ENCODE results near the gene RGS19. TPM values are rescaled to one million over a fixed set of nuclear protein-coding genes. Genes with fewer than 3 reads are reported as not detected.

Gene RGS19
- total RNA-seq, 1 donor from 2014 or later, result 7.6 TPM

- H3K36me3 Mint-ChIP-seq (ENCODE audit: insufficient read depth), result no peaks in the 10 kb centered on the region
- peaks cover 10% of the 10 kb centered on the region for H3K4me1 Mint-ChIP-seq (ENCODE audit: low read depth)
- TF ChIP-seq CTCF (IDR thresholded peaks at IDR 0.05; ENCODE audit: unreplicated experiment), result peak; percentile 89
- H3K27ac Mint-ChIP-seq, result no peak overlapping the region
- peak; percentile 64 for DNase-seq (ENCODE audit: low spot score, unreplicated experiment)
- peaks cover under 1% of the 10 kb centered on the region for H3K9me3 Mint-ChIP-seq (ENCODE audit: low read depth)
- peak overlapping the region; percentile 68 for H3K4me3 Mint-ChIP-seq (ENCODE audit: low read depth)
- peaks cover 41% of the 10 kb centered on the region for H3K27me3 Mint-ChIP-seq
These were observed 22.7 kb upstream of the RGS19 start for GRCh38 chr20:64101731-64102621.

GRCh38 chr20:64100946-64101688 lies 21.8 kb upstream of the RGS19 start:
- no peak overlapping the region for H3K27ac Mint-ChIP-seq
- no peak for DNase-seq (ENCODE audit: low spot score, unreplicated experiment)
- peaks cover 10% of the 10 kb centered on the region for H3K4me1 Mint-ChIP-seq (ENCODE audit: low read depth)
- H3K27me3 Mint-ChIP-seq, result peaks cover 36% of the 10 kb centered on the region
- no peak for TF ChIP-seq CTCF (IDR thresholded peaks at IDR 0.05; ENCODE audit: unreplicated experiment)
- peak overlapping the region; percentile 24 for H3K4me3 Mint-ChIP-seq (ENCODE audit: low read depth)
- H3K9me3 Mint-ChIP-seq (ENCODE audit: low read depth), result peaks cover 5% of the 10 kb centered on the region
- H3K36me3 Mint-ChIP-seq (ENCODE audit: insufficient read depth), result peaks cover 2% of the 10 kb centered on the region

GRCh38 chr20:64100566-64100888 lies 21.2 kb upstream of the RGS19 start:
- Mint-ChIP-seq H3K27ac (no peak overlapping the region), H3K9me3 (ENCODE audit: low read depth) (peaks cover 5% of the 10 kb centered on the region), H3K4me1 (ENCODE audit: low read depth) (peaks cover 10% of the 10 kb centered on the region), H3K27me3 (peaks cover 31% of the 10 kb centered on the region), H3K4me3 (ENCODE audit: low read depth) (no peak overlapping the region), H3K36me3 (ENCODE audit: insufficient read depth) (peaks cover 2% of the 10 kb centered on the region)
- no peak for TF ChIP-seq CTCF (IDR thresholded peaks at IDR 0.05; ENCODE audit: unreplicated experiment)
- no peak for DNase-seq (ENCODE audit: low spot score, unreplicated experiment)

GRCh38 chr20:64099880-64100565 lies 20.7 kb upstream of the RGS19 start:
- no peak overlapping the region for H3K27ac Mint-ChIP-seq
- DNase-seq (ENCODE audit: low spot score, unreplicated experiment), result no peak
- peaks cover 31% of the 10 kb centered on the region for H3K27me3 Mint-ChIP-seq
- H3K4me1 Mint-ChIP-seq (ENCODE audit: low read depth), result peaks cover 10% of the 10 kb centered on the region
- H3K4me3 Mint-ChIP-seq (ENCODE audit: low read depth), result no peak overlapping the region
- H3K9me3 Mint-ChIP-seq (ENCODE audit: low read depth), result peaks cover 5% of the 10 kb centered on the region
- no peak for TF ChIP-seq CTCF (IDR thresholded peaks at IDR 0.05; ENCODE audit: unreplicated experiment)
- peaks cover 2% of the 10 kb centered on the region for H3K36me3 Mint-ChIP-seq (ENCODE audit: insufficient read depth)
